ENCODE results near the gene CAMKMT. TPM values are rescaled to one million over a fixed set of nuclear protein-coding genes. Genes with fewer than 3 reads are reported as not detected.

Gene CAMKMT
- total RNA-seq, 2 donors from 2014 or later: 10.7 to 11.6 TPM

DNA sequence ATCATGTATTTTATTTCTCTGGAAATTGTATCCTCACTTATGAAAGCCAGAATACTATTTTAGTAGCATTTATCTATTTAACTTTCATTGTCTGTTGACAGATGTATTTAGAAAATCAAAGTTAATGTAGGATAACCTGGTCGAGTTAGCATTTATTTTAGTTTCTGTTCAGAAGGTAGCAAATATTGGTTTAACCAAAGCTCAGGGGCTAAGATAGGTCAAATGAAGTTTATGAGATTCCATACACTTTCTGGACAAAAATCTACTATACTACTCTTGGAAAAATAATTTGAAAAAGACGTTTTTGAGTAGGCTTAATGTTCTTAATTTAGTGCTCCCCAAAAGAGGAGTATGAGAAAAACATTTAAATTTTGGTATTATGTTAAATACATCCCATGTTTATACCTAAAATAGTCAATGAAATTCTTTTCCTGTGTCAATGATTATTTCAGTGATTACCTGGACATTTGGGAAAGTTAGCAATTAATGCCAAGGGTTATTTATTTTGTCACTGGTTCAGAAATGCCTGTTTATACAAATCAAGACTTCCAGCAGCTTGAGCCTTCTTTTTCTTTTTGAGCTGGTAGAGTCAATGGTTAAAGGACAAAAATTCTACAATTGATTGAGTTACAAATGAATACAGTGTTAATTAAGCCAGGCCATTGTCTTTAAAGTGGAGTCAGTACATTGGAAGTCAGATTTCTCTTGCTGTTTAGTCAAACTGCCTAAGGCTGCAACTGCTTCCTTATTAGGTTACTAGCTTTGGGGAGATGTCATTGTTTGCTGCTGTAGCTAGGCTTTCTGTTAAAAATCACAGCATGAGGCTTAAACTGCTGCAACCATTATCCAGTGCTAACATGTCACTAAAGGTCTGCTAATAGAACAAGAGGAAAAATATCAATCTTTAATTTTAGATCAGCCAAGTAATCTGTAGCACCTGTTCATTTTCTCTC, 182.3 kb downstream of the CAMKMT start:
- Histone ChIP-seq H3K9me3 (no peaks in the 10 kb centered on the region), H3K4me1 (no peaks in the 10 kb centered on the region), H3K4me3 (no peak overlapping the region), H3K36me3 (no peaks in the 10 kb centered on the region), H3K27me3 (no peaks in the 10 kb centered on the region), H3K27ac (no peak overlapping the region), H3K9ac (ENCODE audit: low read depth in 2 of 2, low read length in 2 of 2) (no peak overlapping the region)
- DNase-seq: no peak
- TF ChIP-seq, protein P1, sequence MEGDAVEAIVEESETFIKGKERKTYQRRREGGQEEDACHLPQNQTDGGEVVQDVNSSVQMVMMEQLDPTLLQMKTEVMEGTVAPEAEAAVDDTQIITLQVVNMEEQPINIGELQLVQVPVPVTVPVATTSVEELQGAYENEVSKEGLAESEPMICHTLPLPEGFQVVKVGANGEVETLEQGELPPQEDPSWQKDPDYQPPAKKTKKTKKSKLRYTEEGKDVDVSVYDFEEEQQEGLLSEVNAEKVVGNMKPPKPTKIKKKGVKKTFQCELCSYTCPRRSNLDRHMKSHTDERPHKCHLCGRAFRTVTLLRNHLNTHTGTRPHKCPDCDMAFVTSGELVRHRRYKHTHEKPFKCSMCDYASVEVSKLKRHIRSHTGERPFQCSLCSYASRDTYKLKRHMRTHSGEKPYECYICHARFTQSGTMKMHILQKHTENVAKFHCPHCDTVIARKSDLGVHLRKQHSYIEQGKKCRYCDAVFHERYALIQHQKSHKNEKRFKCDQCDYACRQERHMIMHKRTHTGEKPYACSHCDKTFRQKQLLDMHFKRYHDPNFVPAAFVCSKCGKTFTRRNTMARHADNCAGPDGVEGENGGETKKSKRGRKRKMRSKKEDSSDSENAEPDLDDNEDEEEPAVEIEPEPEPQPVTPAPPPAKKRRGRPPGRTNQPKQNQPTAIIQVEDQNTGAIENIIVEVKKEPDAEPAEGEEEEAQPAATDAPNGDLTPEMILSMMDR (IDR thresholded peaks at IDR 0.05): no peak
- intact Hi-C loops (cut with DNase I): no loop called here

DNA sequence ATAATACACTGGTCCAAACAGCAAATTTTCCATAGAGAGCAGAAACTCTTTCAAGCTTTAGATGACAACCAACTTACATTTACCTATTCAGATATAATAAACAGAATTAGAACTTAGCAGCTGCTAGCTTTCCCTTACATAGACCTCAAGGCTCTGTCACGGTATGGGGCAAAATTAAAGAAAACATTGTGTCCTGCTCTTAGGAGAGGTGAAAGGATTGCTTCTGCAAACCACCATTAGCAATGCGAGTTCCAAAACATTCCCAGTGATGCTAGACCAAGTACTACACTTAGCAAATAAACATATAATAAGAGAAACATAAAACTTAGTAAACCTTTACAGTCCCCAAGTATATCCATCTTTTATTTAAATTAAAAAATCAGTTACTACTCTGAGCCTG, 183.3 kb downstream of the CAMKMT start:
- TF ChIP-seq, protein P1 (IDR thresholded peaks at IDR 0.05): no peak
- Histone ChIP-seq H3K27me3 (no peaks in the 10 kb centered on the region), H3K9ac (ENCODE audit: low read depth in 2 of 2, low read length in 2 of 2) (no peak overlapping the region), H3K4me3 (no peak overlapping the region), H3K36me3 (no peaks in the 10 kb centered on the region), H3K4me1 (no peaks in the 10 kb centered on the region), H3K27ac (no peak overlapping the region), H3K9me3 (no peaks in the 10 kb centered on the region)
- no peak for DNase-seq
- intact Hi-C loops (cut with DNase I): no loop called here

DNA sequence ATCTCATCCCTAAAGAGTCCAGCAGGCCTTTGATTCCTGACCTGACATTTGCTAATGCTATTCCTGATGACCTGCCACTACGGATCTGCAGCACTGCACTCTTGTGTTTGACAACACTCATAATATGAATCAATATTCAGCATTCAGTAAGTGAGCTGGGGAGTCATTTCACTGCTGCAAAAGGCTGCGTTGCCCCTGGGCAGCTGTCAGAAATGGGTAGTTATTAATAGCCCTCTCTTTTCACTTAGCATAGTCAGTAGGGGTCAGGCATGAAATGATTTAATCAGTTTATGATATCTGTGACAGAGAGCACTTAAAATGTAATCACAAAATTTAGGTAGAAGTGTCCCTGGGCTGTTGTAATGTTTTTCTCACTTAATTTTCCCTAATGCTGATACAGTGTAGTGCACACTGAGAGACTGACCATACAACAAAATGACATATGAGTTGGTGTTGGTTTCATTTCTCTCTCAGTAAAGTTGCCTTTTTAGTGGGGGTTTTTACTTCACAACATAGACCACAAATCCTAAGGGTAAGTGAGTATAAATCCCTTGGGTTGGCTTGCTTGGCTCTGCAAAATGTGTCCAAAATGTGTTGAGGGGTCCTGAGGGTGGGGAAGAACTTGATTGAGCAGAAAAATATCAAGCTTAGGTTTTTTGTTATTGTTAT, 184.8 kb downstream of the CAMKMT start:
- no peaks in the 10 kb centered on the region for H3K36me3 ChIP-seq
- TF ChIP-seq, protein P1 (IDR thresholded peaks at IDR 0.05): no peak
- intact Hi-C loops (cut with DNase I): no loop called here
- no peak overlapping the region for H3K27ac ChIP-seq
- no peak overlapping the region for H3K4me3 ChIP-seq
- no peaks in the 10 kb centered on the region for H3K4me1 ChIP-seq
- no peak for DNase-seq
- no peak overlapping the region for H3K9ac ChIP-seq (ENCODE audit: low read depth in 2 of 2, low read length in 2 of 2)
- no peaks in the 10 kb centered on the region for H3K9me3 ChIP-seq
- no peaks in the 10 kb centered on the region for H3K27me3 ChIP-seq

DNA sequence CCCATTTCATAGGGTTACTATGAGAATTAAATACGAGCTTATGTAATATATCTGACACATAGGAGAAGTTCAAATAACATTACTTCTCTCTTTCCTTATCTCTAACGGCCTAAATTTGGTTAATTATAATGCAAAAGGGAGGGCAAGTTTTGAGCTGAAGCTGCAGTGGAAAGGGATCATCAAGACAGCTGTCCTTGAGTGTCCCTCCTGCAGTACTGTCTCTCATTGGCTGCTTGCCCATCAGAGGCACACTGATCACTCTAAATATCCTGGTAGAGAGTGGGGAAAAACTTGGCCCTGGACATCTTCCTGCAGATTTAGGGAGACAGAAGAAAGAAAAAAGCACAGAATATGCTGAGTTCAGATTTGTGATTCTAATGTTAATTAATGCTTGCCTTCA, 186.0 kb downstream of the CAMKMT start:
- no peak overlapping the region for H3K27ac ChIP-seq
- H3K4me1 ChIP-seq: no peaks in the 10 kb centered on the region
- no peaks in the 10 kb centered on the region for H3K36me3 ChIP-seq
- no peak for DNase-seq
- no peaks in the 10 kb centered on the region for H3K27me3 ChIP-seq
- TF ChIP-seq, protein P1 (IDR thresholded peaks at IDR 0.05): no peak
- H3K9me3 ChIP-seq: no peaks in the 10 kb centered on the region
- intact Hi-C loops (cut with DNase I): no loop called here
- no peak overlapping the region for H3K9ac ChIP-seq (ENCODE audit: low read depth in 2 of 2, low read length in 2 of 2)
- H3K4me3 ChIP-seq: no peak overlapping the region

DNA sequence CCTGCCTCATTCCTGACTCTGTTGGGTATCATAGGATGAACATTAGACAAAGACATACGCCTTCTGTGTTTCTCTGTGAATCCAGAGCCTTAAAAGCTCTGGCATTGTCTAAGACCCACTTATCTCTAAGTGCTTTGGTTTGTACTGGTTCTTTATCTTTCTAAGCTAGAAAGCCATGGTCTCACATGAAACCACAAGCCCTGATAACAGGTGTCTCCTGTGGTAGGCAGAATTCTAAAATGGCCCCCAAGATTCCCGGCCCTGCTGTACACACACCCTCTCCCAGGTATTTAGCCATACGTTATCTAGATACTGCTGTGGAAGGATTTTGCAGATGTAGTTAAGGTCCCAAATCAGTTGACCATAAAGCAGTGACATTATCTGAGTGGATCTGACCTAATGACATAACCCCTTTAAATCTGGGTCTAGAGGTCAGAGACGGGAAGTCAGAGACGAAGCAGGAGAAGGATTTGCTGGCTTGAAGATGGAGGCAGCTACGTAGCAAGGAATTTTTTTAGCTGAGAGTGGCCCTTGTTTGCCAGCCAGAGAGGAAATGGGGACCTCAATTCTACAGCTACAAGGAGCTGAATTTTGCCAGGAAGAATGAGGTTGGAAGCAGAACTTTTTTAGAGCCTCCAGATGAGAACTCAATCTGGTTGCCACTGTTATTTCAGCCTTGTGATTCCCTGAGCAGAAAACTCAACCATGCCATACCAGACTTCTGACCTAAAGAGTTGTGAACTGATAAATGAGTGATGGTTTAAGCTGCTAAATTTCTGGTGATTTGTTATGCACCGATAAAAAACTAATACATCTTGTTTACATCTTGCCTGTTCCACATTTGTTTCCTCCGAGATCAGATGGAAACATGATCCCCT, 186.7 kb downstream of the CAMKMT start:
- DNase-seq: no peak
- TF ChIP-seq, protein P1 (IDR thresholded peaks at IDR 0.05): no peak

More for the DNA sequence above, 186.7 kb downstream of the CAMKMT start:
- Histone ChIP-seq H3K36me3 (no peaks in the 10 kb centered on the region), H3K9ac (ENCODE audit: low read depth in 2 of 2, low read length in 2 of 2) (no peak overlapping the region), H3K4me3 (no peak overlapping the region), H3K27ac (no peak overlapping the region), H3K4me1 (no peaks in the 10 kb centered on the region), H3K27me3 (no peaks in the 10 kb centered on the region), H3K9me3 (no peaks in the 10 kb centered on the region)
- intact Hi-C loops (cut with DNase I): no loop called here

Measured in colonic mucosa (tissue), 4 donors.